22Rv1 (cell line): ENCODE data around the gene MSGN1.

Experiments
- H3K27ac ChIP-seq: fragments of 450-650 bp; 2 replicates; pipeline ENCODE4 v1.5.1; 2017
- ZFX ChIP-seq: fragments of 450-650 bp; IDR thresholded peaks from 2 replicates; pipeline ENCODE4 v1.6.1; 2017; ENCODE audit warnings: antibody characterized with exemption, borderline replicate concordance
- TF ChIP-seq, protein P1 (sequence below): fragments of 450-650 bp; IDR thresholded peaks from 2 replicates; pipeline ENCODE4 v1.5.1; 2017; ENCODE audit warnings: mild to moderate bottlenecking

MSGN1 gene

DNA sequence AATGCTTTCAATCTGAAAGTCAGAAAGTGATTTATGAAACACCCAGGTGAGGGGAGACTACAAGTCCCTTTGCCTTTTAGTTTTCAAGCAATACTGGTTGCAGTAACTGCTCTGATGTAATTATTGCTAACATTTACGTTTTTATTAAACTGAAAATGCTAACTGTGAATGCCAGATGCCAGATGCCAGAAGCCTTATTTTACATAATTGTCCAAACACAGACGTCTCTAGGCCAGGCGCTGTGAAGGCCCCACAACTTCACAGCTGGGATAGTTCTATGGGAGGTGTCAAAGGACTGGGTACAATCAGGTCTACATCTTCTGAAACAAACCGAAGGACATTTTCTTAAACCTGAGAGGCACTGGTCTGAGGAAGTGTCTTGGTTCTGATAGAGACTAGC is 27.5 kb upstream of the MSGN1 start:
- TF ChIP-seq ZFX, result no peak
- TF ChIP-seq, protein P1, sequence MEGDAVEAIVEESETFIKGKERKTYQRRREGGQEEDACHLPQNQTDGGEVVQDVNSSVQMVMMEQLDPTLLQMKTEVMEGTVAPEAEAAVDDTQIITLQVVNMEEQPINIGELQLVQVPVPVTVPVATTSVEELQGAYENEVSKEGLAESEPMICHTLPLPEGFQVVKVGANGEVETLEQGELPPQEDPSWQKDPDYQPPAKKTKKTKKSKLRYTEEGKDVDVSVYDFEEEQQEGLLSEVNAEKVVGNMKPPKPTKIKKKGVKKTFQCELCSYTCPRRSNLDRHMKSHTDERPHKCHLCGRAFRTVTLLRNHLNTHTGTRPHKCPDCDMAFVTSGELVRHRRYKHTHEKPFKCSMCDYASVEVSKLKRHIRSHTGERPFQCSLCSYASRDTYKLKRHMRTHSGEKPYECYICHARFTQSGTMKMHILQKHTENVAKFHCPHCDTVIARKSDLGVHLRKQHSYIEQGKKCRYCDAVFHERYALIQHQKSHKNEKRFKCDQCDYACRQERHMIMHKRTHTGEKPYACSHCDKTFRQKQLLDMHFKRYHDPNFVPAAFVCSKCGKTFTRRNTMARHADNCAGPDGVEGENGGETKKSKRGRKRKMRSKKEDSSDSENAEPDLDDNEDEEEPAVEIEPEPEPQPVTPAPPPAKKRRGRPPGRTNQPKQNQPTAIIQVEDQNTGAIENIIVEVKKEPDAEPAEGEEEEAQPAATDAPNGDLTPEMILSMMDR, result no peak
- no peak overlapping the region for H3K27ac ChIP-seq

- H3K27ac ChIP-seq, result no peak overlapping the region
- no peak for TF ChIP-seq ZFX
- TF ChIP-seq, protein P1, result no peak
Observed at GRCh38 chr2:17790536-17790935, 25.7 kb upstream of the MSGN1 start.

DNA sequence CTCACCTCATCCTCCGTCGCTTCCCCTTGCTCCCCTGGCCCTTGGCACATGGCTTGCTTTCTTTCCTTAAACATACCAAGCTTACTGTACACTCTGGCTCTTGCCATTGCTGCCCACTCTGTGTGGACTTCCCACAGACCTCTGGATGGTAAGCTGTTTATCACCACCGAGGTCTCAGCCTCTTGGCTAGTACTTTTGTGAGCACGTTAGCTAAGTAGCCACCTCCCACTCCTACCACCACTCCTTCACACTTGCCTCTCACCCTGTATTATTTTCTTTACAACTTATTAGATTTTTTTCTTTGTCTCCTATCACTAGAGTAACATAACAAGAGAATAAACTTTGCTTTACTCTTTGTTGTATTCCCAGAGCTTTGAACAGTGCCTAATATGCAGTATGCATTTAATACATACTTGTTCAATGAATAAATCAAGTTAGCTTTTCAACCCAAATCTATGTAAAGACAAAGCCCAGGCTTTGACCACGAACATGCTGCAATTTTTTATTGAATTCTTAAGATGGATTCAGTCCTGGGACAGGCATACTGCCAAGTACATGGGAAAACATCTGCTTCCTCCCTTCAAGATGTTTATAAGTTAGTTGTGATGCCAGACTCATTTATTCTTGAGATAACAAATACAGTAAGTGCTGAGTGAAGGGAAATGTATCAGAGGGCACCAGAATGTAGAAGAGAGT is 25.0 kb upstream of the MSGN1 start:
- TF ChIP-seq, protein P1, result no peak
- no peak for TF ChIP-seq ZFX
- H3K27ac ChIP-seq, result no peak overlapping the region

- no peak overlapping the region for H3K27ac ChIP-seq
- no peak for TF ChIP-seq ZFX
- TF ChIP-seq, protein P1, result no peak
Observed at GRCh38 chr2:17791817-17792130, 24.5 kb upstream of the MSGN1 start.

GRCh38 chr2:17792515-17792914 is 23.7 kb upstream of the MSGN1 start:
- no peak overlapping the region for H3K27ac ChIP-seq
- no peak for TF ChIP-seq ZFX
- TF ChIP-seq, protein P1, result no peak

DNA sequence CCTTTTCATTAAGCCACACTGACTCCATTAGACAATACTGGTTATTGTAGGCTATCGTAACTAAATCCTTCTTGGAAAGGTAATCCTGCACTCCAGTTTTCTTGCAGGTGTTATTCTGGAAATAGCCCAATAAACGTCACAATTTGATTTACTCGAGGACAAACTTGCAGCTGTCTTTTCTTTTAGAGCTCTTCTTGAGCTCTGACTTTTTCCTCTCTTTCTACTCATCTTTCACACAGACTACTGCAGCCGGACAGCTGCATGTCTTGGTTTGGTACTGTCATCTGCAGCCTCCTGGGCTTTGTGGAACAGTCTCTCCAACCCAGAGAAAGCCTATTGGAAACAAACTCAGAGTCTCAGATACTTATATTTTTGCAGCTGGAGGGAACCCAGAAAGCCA is 23.0 kb upstream of the MSGN1 start:
- no peak for TF ChIP-seq ZFX
- TF ChIP-seq, protein P1, result no peak
- H3K27ac ChIP-seq, result no peak overlapping the region

DNA sequence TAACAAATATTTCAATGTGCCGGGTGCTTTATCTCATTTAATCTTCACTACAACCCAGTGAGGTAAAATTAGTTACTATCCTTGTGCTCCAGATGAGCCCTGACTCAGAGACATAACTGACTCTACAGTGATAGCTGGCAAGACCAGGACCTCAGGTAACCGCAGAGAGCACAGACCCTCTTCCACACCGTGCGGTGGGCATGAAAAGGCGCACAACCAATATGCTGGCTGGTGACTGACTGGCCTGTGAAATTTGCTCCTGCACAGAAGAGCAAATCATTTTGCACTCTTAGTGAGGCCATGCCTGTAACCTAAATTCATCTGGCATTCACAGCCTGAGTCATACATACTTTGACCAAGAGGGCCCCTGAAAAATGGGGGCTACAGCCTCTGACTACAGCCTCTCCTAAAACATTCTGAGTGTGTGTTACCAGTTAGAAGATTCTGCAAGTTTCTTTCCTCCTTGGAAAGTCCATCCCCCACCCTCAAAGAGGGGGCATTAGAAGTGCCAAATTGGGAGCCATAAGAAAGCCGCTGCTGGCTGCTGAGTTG is 22.4 kb upstream of the MSGN1 start:
- no peak for TF ChIP-seq ZFX
- TF ChIP-seq, protein P1, result no peak
- no peak overlapping the region for H3K27ac ChIP-seq
